Peyer's patch (tissue), 4 donors: ENCODE data around the gene NOD1.

ENCODE experiments used
- POLR2A ChIP-seq, 2 donors: fragments of 450-650 bp; IDR thresholded peaks; one replicate each; pipeline ENCODE4 v1.5.1; 2017; ENCODE audit warnings: antibody characterized with exemption in 2 of 2, mild to moderate bottlenecking in 2 of 2, moderate library complexity in 2 of 2
- TF ChIP-seq, protein P1 (sequence below), 6 experiments: fragments of 450-650 bp in 4 of 6; fragments of 200-600 bp in 2 of 6; sonication (generic) in 1 of 6; IDR thresholded peaks; one replicate each; pipeline ENCODE4 v1.5.1; 2017 to 2019; ENCODE audit warnings: antibody characterized with exemption in 6 of 6, mild to moderate bottlenecking in 3 of 6, moderate library complexity in 1 of 6

DNA sequence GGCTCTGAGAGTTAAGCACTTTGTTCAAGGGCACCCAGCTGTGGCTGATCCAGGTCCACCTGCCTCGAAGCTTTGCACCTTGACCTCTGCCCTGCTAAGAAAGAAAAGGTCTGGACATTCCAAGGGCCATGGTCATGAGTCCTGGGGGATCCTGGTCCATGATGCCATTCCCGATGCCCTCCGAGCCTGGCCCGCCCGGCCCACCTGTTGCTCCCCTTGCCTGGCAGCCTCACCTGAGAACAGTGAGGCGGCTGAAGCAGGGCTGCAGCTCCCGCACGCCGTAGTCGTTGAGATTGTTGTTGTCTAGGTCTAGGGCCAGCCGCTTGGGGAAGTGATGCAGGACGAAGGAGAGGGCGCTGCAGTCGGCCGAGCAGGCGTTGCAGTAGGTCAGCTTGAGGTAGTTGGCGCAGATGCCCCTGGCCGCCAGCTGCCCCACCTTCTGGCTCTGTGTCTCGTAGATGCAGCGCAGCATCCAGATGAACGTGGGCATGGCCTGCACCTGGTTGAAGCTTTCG lies 27.5 kb downstream of the NOD1 start:
- no peak for TF ChIP-seq POLR2A (IDR thresholded peaks at IDR 0.05)
- TF ChIP-seq, protein P1, sequence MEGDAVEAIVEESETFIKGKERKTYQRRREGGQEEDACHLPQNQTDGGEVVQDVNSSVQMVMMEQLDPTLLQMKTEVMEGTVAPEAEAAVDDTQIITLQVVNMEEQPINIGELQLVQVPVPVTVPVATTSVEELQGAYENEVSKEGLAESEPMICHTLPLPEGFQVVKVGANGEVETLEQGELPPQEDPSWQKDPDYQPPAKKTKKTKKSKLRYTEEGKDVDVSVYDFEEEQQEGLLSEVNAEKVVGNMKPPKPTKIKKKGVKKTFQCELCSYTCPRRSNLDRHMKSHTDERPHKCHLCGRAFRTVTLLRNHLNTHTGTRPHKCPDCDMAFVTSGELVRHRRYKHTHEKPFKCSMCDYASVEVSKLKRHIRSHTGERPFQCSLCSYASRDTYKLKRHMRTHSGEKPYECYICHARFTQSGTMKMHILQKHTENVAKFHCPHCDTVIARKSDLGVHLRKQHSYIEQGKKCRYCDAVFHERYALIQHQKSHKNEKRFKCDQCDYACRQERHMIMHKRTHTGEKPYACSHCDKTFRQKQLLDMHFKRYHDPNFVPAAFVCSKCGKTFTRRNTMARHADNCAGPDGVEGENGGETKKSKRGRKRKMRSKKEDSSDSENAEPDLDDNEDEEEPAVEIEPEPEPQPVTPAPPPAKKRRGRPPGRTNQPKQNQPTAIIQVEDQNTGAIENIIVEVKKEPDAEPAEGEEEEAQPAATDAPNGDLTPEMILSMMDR (IDR thresholded peaks at IDR 0.05) = no peak
